HPDE6-E6E7 (cell line): ENCODE measurements around the gene AP5S1.
A peak's percentile ranks its signal among the peaks of the same experiment; 100 is the strongest.
"Not testable (repeated sequence)": the region's sequence is repeated elsewhere in the genome, so short reads cannot be mapped to it uniquely, and the experiment has no call there.

Source experiments
- DNase-seq: peaks from one replicate; pipeline ENCODE4 v3.0.0; 2011; ENCODE audit warnings: missing footprints; ENCODE audit errors: extremely low spot score

AP5S1 gene

GRCh38 chr20:3820048-3820900, at the start of gene AP5S1:
TSS of gene AP5S1 (plus strand) at chr20:3820547. CDS start at chr20:3822118, 1,571 bp downstream.
- DNase-seq = peak; percentile 97

- DNase-seq = no peak
Observed at GRCh38 chr20:3771552-3772058, 48.7 kb upstream of the AP5S1 start.

- no peak for DNase-seq
Observed at GRCh38 chr20:3775457-3776108, 44.8 kb upstream of the AP5S1 start.

- DNase-seq = no peak
Observed at GRCh38 chr20:3777381-3777715, 43.0 kb upstream of the AP5S1 start.

GRCh38 chr20:3777716-3778629, 42.4 kb upstream of the AP5S1 start:
- DNase-seq = peak; percentile 87

GRCh38 chr20:3778976-3779375, 41.4 kb upstream of the AP5S1 start:
- no peak for DNase-seq

- DNase-seq = peak; percentile 98
Observed at GRCh38 chr20:3781153-3781910, 39.0 kb upstream of the AP5S1 start, which contains the start of gene SPEF1. TSS of gene SPEF1 (minus strand) at chr20:3781448. CDS start at chr20:3781287, 161 bp downstream.

- DNase-seq = no peak
Observed at GRCh38 chr20:3782597-3782996, 37.8 kb upstream of the AP5S1 start.

- DNase-seq = no peak
Observed at GRCh38 chr20:3783068-3783489, 37.3 kb upstream of the AP5S1 start.

- no peak for DNase-seq
Observed at GRCh38 chr20:3783511-3784195, 36.7 kb upstream of the AP5S1 start.

- no peak for DNase-seq
Observed at GRCh38 chr20:3784216-3784853, 36.0 kb upstream of the AP5S1 start.

- no peak for DNase-seq
Observed at GRCh38 chr20:3784863-3785239, 35.5 kb upstream of the AP5S1 start.

- DNase-seq = no peak
Observed at GRCh38 chr20:3785240-3786125, 34.9 kb upstream of the AP5S1 start.

- no peak for DNase-seq
Observed at GRCh38 chr20:3786126-3786484, 34.2 kb upstream of the AP5S1 start.

- DNase-seq = peak; percentile 91
Observed at GRCh38 chr20:3786665-3787323, 33.6 kb upstream of the AP5S1 start, which contains the start of gene CENPB. TSS of gene CENPB (minus strand) at chr20:3786740. CDS start at chr20:3786483, 257 bp downstream.

- no peak for DNase-seq
Observed at GRCh38 chr20:3787324-3788014, 32.9 kb upstream of the AP5S1 start.

- no peak for DNase-seq
Observed at GRCh38 chr20:3788685-3789155, 31.6 kb upstream of the AP5S1 start.

GRCh38 chr20:3789201-3789600, 31.1 kb upstream of the AP5S1 start:
- DNase-seq = not testable (repeated sequence)
